Kidney tubule cell (primary cell): ENCODE results near the gene STX12.
"Not testable (repeated sequence)": the region's sequence is repeated elsewhere in the genome, so short reads cannot be mapped to it uniquely, and the experiment has no call there.

Experiments
- DNase-seq: peaks from one replicate; pipeline ENCODE4 v3.0.0-alpha.2; 2018; ENCODE audit warnings: low spot score

STX12 gene

GRCh38 chr1:27830621-27831440 is 57.8 kb downstream of the STX12 start, which contains the start of gene PPP1R8:
Gene PPP1R8, plus strand, starts transcription at chr1:27830782. Its CDS starts 54 bp downstream, at chr1:27830836.
- peak; percentile 97 for DNase-seq

GRCh38 chr1:27831568-27832410 is 58.8 kb downstream of the STX12 start:
- peak; percentile 17 for DNase-seq

- peak; percentile 26 for DNase-seq
Observed at GRCh38 chr1:27832762-27833161, 59.7 kb downstream of the STX12 start.

- DNase-seq: no peak
Observed at GRCh38 chr1:27833470-27833869, 60.5 kb downstream of the STX12 start.

- no peak for DNase-seq
Observed at GRCh38 chr1:27835046-27835445, 62.0 kb downstream of the STX12 start.

GRCh38 chr1:27835501-27835900 is 62.5 kb downstream of the STX12 start:
- DNase-seq: no peak

- DNase-seq: no peak
Observed at GRCh38 chr1:27849951-27850350, 76.9 kb downstream of the STX12 start.

GRCh38 chr1:27855085-27855484 is 82.1 kb downstream of the STX12 start:
- DNase-seq: no peak

- no peak for DNase-seq
Observed at GRCh38 chr1:27856561-27857343, 83.7 kb downstream of the STX12 start.

GRCh38 chr1:27857552-27857951 is 84.5 kb downstream of the STX12 start:
- not testable (repeated sequence) for DNase-seq

GRCh38 chr1:27858072-27858948 is 85.3 kb downstream of the STX12 start:
- peak; percentile 84 for DNase-seq

- DNase-seq: no peak
Observed at GRCh38 chr1:27858949-27859576, 86.0 kb downstream of the STX12 start.

GRCh38 chr1:27861436-27861835 is 88.4 kb downstream of the STX12 start:
- no peak for DNase-seq

- DNase-seq: no peak
Observed at GRCh38 chr1:27862004-27862403, 89.0 kb downstream of the STX12 start.

- DNase-seq: peak; percentile 100
Observed at GRCh38 chr1:27862671-27863537, 89.9 kb downstream of the STX12 start.

- DNase-seq: no peak
Observed at GRCh38 chr1:27863538-27863915, 90.5 kb downstream of the STX12 start.

- DNase-seq: no peak
Observed at GRCh38 chr1:27864264-27864895, 91.4 kb downstream of the STX12 start.

GRCh38 chr1:27865821-27866220 is 92.8 kb downstream of the STX12 start:
- no peak for DNase-seq

GRCh38 chr1:27868556-27868931 is 95.5 kb downstream of the STX12 start:
- DNase-seq: no peak
